NT2/D1 (cell line): ENCODE data around the gene DCDC2C.

ENCODE experiments used
- SUZ12 ChIP-seq: IDR thresholded peaks from 2 replicates; pipeline ENCODE4 v1.6.1; 2011; ENCODE audit not compliant: insufficient read length, insufficient read depth; ENCODE audit errors: extremely low read depth
- YY1 ChIP-seq: IDR thresholded peaks from 2 replicates; pipeline ENCODE4 v1.6.1; 2011; ENCODE audit not compliant: insufficient read length, insufficient read depth
- ZNF274 ChIP-seq: IDR thresholded peaks from 2 replicates; pipeline ENCODE4 v1.6.1; 2011; ENCODE audit warnings: mild to moderate bottlenecking, low read depth, low read length

DNA sequence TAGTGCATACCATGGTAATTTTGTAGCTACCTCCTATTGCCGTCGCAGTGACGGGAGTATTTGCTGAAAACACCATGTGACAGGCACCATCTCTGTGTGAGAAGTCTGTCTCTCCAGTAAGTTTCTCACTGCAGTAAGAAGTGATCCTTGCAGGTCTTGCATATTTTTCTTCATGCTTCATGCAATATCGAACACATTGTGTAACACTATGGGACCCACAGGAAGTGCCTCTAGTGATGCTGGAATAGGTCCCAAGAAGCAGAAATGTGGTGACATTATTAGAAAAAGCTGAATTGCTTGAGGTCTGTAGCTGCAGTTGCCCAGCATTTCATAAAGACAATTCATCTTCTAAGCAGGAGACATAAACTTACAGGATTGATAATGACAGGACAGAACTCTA is 167.6 kb downstream of the DCDC2C start:
- TF ChIP-seq ZNF274 (no peak), YY1 (no peak), SUZ12 (no peak)
